Measurements from ENCODE around the gene CFAP92.
"Not testable (repeated sequence)": the region's sequence is repeated elsewhere in the genome, so short reads cannot be mapped to it uniquely, and the experiment has no call there.

The CFAP92 gene

DNA sequence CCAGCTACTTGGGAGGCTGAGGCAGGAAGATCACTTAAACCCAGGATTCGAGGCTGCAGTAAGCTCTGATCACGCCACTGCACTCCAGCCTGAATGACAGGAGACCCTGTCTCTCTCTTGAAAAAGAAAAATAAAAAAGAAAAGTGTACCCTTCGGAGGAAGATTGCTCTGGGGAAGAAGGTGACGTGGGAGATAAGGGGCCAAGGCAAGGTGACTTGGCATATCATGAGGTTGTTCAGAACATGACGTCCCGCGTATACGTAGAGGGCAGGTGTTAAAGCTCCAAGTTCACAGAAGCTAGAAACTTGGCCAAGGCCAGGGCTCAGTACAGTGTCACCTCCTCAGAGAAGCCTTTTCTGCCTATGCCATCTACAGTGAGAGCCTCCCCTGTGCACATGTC lies 121.1 kb downstream of the CFAP92 start:
- H3K27ac ChIP-seq: peak overlapping the region; percentile 6; the same call in 1 of the 2 replicates
- TF ChIP-seq, protein P1, sequence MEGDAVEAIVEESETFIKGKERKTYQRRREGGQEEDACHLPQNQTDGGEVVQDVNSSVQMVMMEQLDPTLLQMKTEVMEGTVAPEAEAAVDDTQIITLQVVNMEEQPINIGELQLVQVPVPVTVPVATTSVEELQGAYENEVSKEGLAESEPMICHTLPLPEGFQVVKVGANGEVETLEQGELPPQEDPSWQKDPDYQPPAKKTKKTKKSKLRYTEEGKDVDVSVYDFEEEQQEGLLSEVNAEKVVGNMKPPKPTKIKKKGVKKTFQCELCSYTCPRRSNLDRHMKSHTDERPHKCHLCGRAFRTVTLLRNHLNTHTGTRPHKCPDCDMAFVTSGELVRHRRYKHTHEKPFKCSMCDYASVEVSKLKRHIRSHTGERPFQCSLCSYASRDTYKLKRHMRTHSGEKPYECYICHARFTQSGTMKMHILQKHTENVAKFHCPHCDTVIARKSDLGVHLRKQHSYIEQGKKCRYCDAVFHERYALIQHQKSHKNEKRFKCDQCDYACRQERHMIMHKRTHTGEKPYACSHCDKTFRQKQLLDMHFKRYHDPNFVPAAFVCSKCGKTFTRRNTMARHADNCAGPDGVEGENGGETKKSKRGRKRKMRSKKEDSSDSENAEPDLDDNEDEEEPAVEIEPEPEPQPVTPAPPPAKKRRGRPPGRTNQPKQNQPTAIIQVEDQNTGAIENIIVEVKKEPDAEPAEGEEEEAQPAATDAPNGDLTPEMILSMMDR (conservative IDR thresholded peaks at IDR 0.05): no peak
- no peak for TF ChIP-seq ZFX (IDR thresholded peaks at IDR 0.05)

- TF ChIP-seq, protein P1 (conservative IDR thresholded peaks at IDR 0.05): no peak
- no peak for TF ChIP-seq ZFX (IDR thresholded peaks at IDR 0.05)
- H3K27ac ChIP-seq: peak overlapping the region; percentile 6; the same call in 1 of the 2 replicates
These were observed 121.6 kb downstream of the CFAP92 start for GRCh38 chr3:128872282-128872681.

GRCh38 chr3:128870347-128870746 lies 123.5 kb downstream of the CFAP92 start:
- H3K27ac ChIP-seq: no peak overlapping the region
- no peak for TF ChIP-seq ZFX (IDR thresholded peaks at IDR 0.05)
- TF ChIP-seq, protein P1 (conservative IDR thresholded peaks at IDR 0.05): no peak

GRCh38 chr3:128867200-128868125 lies 126.4 kb downstream of the CFAP92 start:
- no peak overlapping the region for H3K27ac ChIP-seq
- TF ChIP-seq, protein P1 (conservative IDR thresholded peaks at IDR 0.05): no peak
- TF ChIP-seq ZFX (IDR thresholded peaks at IDR 0.05): no peak

GRCh38 chr3:128864849-128865804 lies 128.7 kb downstream of the CFAP92 start:
- not testable (repeated sequence) for H3K27ac ChIP-seq

GRCh38 chr3:128864351-128864811 lies 129.5 kb downstream of the CFAP92 start:
- no peak overlapping the region for H3K27ac ChIP-seq

GRCh38 chr3:128863560-128863959 lies 130.3 kb downstream of the CFAP92 start:
- TF ChIP-seq, protein P1 (conservative IDR thresholded peaks at IDR 0.05): no peak; the same call in 1 of the 2 replicates
- no peak for TF ChIP-seq ZFX (IDR thresholded peaks at IDR 0.05)
- H3K27ac ChIP-seq: no peak overlapping the region

More at GRCh38 chr3:128864351-128864811, 129.5 kb downstream of the CFAP92 start:
- TF ChIP-seq ZFX (IDR thresholded peaks at IDR 0.05): no peak
- TF ChIP-seq, protein P1 (conservative IDR thresholded peaks at IDR 0.05): no peak
